ENCODE results near the gene HK1.
"Not testable (repeated sequence)": the region's sequence is repeated elsewhere in the genome, so short reads cannot be mapped to it uniquely, and the experiment has no call there.

The HK1 gene

DNA sequence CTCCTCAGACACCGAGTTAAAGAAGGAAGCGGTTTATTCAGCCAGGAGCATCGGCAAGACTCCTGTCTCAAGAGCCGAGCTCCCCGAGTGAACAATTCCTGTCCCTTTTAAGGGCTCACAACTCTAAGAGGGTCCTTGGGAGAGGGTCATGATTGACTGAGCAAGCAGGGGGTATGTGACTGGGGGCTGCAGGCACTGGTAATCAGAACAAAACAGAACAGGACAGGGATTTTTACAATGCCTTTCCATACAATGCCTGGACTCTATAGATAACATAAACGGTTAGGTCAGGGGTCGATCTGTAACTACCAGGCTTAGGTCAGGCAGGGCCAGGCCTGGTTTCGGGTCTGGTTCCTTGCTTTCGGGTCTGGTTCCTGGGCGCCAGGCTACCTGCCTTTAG is 30.0 kb downstream of the HK1 start:
- not testable (repeated sequence) for DNase-seq (ENCODE audit: low read depth)

DNA sequence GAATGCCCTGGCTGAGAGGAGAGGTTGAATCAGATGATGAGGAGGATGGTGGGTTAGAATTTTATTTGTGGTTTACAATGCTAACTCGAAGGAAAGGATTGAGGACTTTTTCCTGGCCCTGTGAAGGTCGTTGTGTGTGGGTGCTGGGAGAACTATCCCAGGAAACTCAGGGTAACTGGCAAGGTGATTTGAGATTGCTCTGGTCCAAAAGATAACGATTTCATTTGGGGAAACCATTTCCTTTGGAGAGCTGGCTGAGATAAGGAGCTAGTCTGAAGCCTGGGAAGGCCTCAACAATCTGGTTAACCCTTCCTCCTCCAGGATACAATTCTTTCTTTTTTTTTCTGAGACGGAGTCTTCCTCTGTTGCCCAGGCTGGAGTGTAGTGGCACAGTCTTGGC is 33.0 kb downstream of the HK1 start:
- DNase-seq (ENCODE audit: low read depth), result no peak

DNA sequence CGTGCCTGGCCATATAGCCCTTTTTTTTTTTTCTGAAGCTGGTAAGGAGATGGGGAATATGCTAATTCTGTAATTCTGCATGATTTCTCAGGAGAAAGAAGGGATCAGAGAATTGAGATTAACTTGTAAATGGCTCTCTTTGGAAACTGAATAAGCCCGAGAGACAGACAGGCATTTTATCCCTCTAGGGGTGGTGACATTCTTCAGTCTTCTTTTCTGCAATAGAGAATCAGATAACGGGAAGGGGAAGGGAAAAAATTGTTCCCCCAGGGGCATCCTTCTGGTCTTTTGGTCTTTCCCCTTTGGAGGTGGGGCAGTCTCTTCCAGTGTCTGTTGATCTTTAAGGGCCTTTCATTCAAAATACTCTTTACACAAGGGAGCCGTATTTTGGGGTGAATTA is 34.2 kb downstream of the HK1 start:
- no peak for DNase-seq (ENCODE audit: low read depth)

DNA sequence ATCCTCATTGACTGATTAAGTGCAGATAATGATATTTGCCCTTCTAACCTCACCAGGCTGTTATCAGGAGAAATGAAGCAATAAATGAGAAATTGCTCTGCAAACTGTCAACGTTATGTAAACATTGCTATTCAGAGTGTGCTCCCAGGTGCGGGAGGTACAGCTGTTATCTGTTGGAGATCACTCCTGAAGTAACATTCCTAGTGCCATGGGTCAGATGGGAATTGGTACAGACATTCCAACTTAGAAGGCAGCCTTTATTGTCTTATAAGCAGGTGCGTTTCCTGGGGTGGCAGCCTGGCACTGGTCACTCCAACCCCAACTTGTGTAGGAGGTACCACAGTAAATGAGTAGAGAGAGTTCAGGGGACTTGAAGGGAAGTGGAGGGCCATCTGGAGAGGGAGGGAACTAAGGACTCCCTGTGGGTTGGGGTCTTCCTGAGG is 36.8 kb downstream of the HK1 start:
- DNase-seq (ENCODE audit: low read depth), result no peak

DNA sequence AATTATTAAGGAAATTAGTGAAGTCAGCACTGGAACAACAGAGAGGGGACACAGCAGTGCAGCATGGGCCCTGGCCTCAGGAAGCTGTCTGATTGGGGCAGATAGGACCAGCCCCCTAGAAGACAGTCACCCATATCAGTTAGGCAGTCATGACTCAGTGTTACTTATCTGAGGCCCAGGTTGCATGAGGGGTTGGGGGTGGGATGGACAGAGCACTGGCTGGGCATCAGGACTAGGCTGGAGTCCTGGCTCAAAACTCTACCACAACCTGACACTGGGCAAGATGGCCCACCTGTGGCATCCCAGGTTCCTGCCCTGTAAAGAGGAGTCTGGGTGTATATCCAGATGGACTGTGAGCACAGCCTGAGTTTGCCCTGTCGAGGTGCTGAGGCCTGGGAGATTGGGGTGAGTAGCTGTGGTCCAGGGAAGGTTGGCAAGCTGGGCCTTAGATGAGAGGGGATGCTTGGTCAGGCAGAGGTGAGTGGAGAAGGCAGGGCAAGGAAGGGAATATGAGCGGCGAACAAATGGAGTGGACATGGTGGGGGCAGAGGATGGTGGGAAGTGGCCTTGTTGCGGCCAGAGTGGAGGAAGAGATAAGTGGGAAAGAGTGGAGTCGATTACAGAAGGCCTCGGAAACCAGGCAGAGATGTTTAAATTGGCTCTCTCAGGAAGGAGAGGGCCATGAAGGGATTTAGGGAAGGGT is 37.5 kb downstream of the HK1 start:
- no peak for DNase-seq (ENCODE audit: low read depth)

DNA sequence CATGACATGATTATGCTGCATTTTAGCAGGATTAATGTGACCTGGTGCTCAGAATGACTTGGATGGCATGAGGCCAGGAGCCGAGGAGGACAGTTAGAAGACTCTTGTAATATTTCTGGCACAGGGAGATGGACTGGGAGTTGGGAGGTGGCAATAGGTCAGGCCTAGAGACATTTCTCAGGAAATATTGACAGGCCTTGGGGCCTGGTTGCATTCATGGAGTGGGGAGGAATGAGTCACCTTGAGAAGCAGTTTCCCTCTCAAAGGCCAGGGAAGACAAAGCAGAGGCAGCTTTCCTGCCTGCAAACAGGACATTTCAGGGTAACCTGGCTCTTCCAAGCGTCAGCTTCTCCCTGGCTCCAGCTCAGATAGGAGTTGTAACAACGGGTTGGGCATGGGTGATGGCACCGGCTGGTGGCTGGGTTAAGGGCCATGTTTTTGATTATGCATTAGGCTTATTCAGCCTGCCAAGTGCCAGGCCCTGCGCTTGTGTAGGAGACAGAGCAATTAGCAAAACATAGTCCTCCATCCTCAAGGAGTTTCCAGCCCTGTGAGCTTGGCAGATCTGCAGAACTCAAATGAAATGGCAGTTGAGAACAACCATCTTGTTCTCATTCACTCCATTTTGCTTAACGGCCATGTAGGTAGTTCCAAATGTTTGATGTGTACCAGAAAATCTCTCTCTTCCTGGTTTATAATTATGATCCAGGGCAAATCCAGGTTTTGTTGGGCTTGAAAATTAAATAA is 38.2 kb downstream of the HK1 start:
- DNase-seq (ENCODE audit: low read depth), result peak; percentile 64

DNA sequence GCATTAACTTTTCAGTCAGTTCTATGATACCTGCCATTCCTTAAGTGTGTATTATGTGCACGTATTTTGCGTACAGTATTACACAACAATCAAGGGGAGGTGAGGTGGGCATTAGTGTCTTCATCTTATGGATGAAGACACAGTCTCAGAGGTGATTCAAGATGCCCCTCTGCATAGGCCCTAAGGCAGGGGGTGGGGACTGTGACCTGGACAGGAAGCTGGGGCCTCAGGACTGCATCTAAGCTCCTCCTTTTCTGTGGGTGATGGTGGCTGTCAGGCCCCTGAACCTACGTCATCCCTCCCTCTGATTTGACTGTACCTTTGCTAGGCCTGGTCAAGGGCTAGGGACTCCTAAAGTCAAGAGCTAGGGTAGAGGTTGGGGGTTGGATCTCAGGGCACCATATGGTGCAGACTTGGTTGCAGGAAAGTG is 38.9 kb downstream of the HK1 start:
- DNase-seq (ENCODE audit: low read depth), result no peak

DNA sequence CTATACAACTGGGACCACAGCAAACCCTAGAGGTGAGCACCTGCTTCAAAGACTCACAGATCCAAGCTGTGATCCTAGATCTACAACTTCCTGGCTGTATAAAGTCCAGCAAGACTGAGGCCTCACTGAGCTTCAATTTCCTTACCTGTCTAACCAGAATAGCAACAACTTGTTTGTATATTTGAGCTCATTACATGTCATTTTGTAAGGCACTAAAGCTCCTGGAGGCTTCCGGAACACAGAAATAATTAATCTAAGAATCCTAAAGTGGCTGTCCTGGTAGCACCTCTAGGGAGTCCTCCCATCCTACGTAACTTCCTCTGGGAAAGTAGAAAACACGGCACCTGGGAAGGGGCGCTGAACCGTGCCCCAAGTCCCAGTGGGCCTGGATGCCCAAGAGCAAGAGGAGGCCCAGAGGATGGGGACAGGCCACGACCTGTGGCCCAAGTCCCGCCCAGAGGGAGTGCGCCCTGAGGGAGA is 39.4 kb downstream of the HK1 start:
- no peak for DNase-seq (ENCODE audit: low read depth)

DNA sequence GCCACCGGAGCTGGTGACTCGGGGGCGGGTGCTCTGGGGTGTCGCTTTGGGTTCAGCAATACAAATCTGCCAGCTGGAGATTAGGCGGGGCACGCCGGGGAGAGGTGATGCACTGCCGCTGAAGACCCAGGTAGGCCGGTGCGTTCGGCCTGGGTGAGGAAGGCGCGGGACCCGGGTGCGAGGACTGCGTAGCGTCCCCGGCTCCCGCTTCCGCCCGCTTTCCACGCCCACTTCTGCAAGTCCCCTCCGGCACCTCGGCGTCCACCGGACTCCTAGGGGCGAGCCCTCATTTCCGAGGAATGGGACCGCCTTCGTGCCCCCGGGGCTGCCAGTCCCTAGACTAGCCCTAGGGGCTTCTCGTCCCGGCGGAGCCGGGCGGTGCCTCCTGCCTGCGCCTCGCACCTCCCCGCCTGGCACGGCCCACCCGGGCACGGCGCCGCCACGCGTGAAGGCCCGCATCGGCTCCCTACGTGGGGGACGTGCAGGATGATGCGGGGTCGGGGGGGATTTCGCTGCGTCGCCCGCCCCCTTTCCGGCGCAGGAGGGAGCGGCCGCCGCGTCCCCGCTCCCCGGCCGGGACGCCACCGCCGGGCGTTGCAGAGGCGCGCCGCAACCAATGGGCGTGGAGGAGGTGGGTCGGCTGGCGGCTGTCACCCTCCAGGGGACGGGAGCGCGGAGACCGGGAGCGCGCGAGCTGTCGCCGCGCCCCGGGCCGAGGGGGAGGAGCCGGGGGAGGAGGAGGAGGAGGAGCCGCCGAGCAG is 40.0 kb downstream of the HK1 start:
- DNase-seq (ENCODE audit: low read depth), result peak; percentile 70

DNA sequence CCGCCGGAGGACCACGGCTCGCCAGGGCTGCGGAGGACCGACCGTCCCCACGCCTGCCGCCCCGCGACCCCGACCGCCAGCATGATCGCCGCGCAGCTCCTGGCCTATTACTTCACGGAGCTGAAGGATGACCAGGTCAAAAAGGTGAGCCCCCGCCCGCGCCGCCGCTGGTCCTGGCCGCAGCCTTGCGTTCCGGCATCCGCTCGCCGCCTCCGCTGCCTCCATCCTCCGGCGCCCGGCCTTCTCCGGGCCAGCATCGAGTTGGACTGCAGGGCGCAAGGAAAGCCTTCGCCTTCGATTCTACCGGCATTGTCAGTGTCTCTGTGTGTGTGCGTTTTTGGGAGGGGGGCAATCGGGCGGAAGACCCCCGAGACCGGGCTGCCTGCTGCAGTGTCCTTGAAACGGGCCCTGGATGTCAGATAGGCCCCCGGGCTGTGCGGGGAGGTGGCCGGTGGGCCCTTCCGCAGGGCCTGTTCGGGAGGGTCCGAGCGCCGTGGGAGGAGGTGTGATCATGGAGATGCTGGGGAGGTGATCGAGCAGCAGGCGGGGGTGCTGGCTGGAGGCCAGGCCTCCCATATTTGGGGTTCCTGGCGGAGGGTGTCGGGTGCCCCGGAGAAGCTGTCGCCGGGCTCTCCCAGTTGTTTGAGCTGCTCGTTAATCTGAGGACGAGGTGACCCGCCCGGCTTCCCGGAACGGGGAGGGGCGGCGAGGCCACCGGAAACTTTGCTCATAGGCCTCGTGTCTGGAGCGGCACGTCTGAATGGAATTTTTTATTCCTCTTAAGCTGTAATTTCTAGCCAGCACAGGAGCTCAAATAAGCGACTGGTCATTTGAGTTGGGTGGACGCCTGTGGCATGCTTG is 40.8 kb downstream of the HK1 start:
- DNase-seq (ENCODE audit: low read depth), result peak; percentile 58

DNA sequence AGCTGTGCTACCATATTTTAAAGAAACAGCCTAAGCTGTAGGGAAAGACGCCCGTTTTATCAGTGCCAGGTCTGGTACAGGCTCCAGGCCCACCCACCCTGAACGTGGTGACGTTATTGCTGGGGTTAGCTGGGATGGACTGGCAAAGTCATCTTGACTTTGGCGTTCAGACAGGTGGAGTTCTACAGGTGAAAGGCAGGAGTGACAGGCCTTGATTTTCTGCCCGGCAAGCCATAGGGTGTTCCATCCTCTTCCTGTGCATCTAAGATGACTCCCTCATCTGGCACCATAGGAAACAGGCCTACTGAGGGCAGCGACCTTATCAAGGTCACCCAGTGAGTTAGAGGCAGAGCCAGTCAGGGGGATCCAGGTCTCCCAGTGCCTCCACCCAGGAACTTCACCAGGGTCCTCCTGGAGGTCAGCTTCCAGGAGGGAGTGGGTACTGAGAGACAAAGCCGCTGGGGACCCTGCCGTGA is 41.6 kb downstream of the HK1 start:
- DNase-seq (ENCODE audit: low read depth), result no peak

DNA sequence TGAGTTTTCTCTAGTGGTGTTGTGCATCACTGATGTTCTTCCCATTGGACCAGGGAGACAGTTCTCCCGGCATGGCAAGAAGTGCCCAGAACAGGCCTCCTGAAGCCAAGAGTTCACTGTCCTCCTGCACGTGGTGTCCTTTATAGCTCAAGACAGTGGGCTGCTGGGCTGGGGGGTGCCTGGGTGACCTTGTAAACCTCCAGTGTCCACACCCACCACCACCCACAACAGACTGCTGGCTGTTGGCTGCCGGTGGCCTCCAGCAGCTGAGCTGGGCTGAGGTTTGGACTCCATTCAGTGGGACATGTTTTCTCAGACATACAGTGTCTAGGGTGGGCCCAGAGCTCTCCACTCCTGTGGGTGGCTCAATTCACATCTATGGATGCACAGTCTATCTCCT is 42.2 kb downstream of the HK1 start:
- DNase-seq (ENCODE audit: low read depth), result no peak

DNA sequence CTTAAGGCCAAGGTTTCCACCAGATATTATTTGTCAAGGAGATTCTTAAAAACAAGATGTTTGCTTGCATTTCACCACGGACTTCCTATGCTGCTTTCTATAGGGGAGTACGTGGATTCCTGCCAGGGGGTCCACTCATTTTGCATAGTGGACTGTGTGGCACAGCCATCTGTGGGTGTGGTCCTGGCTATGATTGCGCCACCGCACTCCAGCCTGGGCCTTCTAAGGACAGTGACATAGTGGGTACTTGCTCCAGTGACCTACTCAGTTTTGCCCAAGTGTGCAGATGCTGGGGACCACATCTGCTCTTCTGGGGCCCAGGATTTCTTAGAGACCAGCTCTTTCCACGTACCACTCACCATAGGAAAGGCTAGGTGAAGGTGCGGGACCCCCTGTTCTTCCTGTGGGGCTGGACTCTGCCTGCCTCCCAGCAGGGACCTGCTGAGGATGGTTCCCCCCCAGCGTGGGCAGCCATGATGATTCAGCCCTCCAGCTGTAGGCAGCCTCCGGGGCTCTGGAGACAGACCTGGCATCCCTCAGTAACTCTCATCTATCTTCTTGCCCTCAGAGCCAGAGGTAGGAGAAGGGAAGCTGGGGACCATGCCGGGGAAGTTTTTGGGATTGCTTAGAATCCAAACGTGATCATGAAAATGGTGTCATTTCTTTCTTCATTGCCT is 42.9 kb downstream of the HK1 start:
- DNase-seq (ENCODE audit: low read depth), result no peak

DNA sequence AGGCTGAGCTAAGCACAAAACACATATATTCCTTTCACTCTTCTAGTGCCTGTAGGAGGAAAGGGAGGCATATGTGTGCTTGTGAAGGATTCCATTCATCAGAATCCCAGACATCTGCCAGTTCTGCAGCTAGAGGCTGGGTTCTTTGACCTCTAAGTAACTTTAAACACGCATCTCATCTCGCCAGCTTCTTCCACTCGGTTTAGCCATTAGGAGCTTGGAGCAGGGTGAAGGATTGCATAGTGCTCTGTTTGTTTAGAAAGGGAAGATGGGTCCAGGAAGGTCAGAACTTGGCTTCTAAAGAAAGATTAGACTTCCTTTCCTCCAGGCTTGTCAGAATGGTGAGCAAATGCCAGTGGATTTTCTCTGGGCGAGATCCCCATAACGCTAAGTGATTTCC is 43.6 kb downstream of the HK1 start:
- DNase-seq (ENCODE audit: low read depth), result no peak

DNA sequence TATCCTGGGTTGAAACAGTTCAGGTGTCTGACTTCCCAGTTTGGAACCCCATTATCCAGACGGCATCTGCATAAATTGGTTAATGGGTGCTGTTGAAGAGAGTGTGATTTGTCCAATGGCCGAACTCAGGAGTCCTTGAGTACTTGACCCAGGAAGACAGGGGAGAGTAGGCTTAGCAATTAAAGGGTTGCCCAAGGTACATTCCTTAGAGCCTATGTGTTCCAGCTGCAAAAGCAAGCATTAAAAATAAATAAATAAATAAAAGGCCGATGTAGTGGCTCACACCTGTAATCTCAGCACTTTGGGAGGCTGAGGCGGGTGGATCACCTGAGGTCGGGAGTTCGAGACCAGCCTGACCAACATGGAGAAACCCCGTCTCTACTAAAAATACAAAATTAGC is 44.0 kb downstream of the HK1 start:
- DNase-seq (ENCODE audit: low read depth), result not testable (repeated sequence)

DNA sequence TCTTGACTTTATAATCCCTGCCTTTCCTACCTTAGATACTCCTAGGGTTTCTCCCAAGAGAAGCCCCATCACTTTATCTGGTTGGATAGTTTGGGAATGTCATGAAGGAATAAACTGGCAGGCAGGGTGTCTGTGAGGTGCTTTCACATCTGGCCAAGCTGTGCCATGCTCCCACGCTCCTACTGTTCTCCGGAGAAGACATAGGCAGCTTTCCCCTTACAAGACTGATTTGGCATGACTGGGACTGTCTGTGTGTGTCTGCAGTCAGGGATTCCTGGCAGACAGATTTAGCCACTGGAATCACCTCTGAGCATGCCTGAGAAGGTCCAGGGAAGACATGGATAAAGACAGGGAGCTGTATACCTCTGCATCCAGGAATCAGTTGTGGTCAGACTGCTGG is 45.3 kb downstream of the HK1 start:
- DNase-seq (ENCODE audit: low read depth), result no peak

DNA sequence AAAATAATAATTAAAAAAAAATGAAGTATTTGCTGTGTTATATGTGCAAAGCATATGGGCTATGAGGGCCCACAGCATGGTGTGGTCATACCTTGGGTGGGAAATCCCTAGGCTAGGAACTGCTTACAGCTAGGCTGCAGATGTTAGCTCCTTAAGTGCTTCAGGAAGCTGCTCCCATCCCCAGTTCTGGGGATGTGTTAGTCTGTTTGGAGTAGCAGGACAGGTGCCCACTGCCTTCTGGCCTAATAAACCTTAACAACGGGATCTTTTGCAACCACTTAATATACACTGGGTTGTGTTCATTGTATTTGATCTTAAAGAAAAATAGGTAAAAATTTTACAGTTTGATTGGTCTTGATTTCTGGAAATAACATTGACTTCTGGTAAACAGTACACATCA is 46.3 kb downstream of the HK1 start:
- DNase-seq (ENCODE audit: low read depth), result no peak

DNA sequence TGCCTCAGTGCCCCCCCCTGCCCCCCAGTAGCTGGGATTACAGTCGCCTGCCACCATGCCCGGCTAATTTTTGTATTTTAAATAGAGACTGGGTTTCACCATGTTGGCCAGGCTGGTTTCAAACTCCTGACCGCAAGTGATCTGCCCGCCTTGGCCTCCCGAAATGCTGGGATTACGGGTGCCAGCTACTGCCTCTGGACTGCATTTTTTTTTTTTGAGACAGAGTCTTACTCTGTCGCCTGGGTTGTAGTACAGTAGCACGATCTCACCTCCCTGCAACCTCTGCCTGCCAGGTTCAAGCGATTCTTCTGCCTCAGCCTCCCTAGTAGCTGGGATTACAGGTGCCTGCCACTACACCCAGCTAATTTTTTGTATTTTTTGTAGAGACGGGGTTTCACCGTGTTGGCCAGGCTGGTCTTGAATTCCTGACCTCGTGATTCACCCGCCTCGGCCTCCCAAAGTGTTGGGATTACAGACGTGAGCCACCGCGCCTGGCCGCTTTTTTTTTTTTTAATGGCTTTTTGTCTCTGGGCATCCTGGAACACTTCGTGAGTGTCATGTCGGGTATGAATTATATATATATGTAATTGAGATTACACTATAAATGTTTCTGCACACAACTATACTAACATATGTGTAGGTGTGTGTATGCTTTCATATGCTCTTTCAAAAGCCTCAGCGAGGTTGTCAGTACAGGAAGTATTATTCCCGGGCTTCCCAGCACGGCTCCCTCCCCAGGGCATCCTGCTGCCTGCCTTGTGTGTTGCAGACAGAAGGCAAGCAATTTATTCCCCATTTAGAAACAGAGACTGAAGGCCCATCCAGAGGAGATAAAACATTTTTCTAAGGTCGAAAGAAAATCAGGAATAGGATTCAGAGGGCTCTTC is 47.6 kb downstream of the HK1 start:
- DNase-seq (ENCODE audit: low read depth), result not testable (repeated sequence)

DNA sequence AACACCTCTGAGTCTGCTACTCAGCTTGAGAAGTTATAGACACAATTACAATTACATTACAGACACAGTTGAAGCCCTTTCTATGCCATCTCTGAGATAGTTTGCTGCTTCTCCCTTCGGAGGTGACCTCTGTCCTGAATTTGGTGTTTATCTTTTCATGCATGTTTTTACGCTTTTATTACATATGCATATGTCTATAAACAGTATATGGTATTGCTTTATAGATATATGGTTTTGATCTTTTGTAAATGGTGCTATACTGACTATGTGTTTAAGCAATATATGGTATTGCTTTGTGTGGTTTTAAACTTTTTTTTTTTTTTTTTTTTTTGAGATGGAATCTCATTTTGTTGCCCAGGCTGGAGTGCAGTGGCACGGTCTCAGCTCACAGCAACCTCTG is 48.4 kb downstream of the HK1 start:
- DNase-seq (ENCODE audit: low read depth), result no peak

Measured in stromal cell of bone marrow (primary cell).